ENCODE measurements around the gene ZNF236. TPM values are rescaled to one million over a fixed set of nuclear protein-coding genes. Genes with fewer than 3 reads are reported as not detected.

ZNF236 gene
- total RNA-seq, 1 donor from 2014 or later, result 14.5 TPM

GRCh38 chr18:76970770-76971559 lies 148.6 kb downstream of the ZNF236 start:
- Histone ChIP-seq H3K27me3 (no peaks in the 10 kb centered on the region), H3K36me3 (peaks cover 0 to 11% of the 10 kb centered on the region in 2 donors), H3K27ac (no peak overlapping the region), H3K4me1 (no peaks in the 10 kb centered on the region), H3K4me3 (no peak overlapping the region), H3K9me3 (no peaks in the 10 kb centered on the region)
- TF ChIP-seq CTCF (IDR thresholded peaks at IDR 0.05) (no peak), POLR2A (IDR thresholded peaks at IDR 0.05) (no peak), POLR2AphosphoS5 (IDR thresholded peaks at IDR 0.05; ENCODE audit: insufficient read depth in 1 of 2, low read depth in 1 of 2) (no peak)
- intact Hi-C loops (cut with DNase I), result no loop called here
- no peak for DNase-seq (ENCODE audit: extremely low spot score in 2 of 2)

- intact Hi-C loops (cut with DNase I), result no loop called here
- TF ChIP-seq POLR2AphosphoS5 (IDR thresholded peaks at IDR 0.05; ENCODE audit: insufficient read depth in 1 of 2, low read depth in 1 of 2) (no peak), POLR2A (IDR thresholded peaks at IDR 0.05) (no peak), CTCF (IDR thresholded peaks at IDR 0.05) (no peak)
- Histone ChIP-seq H3K36me3 (peaks cover 0 to 11% of the 10 kb centered on the region in 2 donors), H3K4me1 (no peaks in the 10 kb centered on the region), H3K9me3 (no peaks in the 10 kb centered on the region), H3K27me3 (no peaks in the 10 kb centered on the region), H3K4me3 (no peak overlapping the region), H3K27ac (no peak overlapping the region)
- peak in 1 of 2 donors; percentile 82 for DNase-seq (ENCODE audit: extremely low spot score in 2 of 2)
These were observed 149.9 kb downstream of the ZNF236 start for GRCh38 chr18:76972241-76972640.

GRCh38 chr18:76972846-76973519 lies 150.6 kb downstream of the ZNF236 start:
- Histone ChIP-seq H3K9me3 (no peaks in the 10 kb centered on the region), H3K27ac (no peak overlapping the region), H3K4me1 (no peaks in the 10 kb centered on the region), H3K4me3 (no peak overlapping the region), H3K27me3 (no peaks in the 10 kb centered on the region), H3K36me3 (peaks cover 0 to 11% of the 10 kb centered on the region in 2 donors)
- no peak for DNase-seq (ENCODE audit: extremely low spot score in 2 of 2)
- no peak for TF ChIP-seq CTCF (IDR thresholded peaks at IDR 0.05)
- no peak for TF ChIP-seq POLR2AphosphoS5 (IDR thresholded peaks at IDR 0.05; ENCODE audit: insufficient read depth in 1 of 2, low read depth in 1 of 2)
- no peak for TF ChIP-seq POLR2A (IDR thresholded peaks at IDR 0.05)
- intact Hi-C loops (cut with DNase I), result no loop called here

GRCh38 chr18:76973520-76974266 lies 151.3 kb downstream of the ZNF236 start:
- no peak for TF ChIP-seq POLR2AphosphoS5 (IDR thresholded peaks at IDR 0.05; ENCODE audit: insufficient read depth in 1 of 2, low read depth in 1 of 2)
- no peak for TF ChIP-seq CTCF (IDR thresholded peaks at IDR 0.05)
- no peak for TF ChIP-seq POLR2A (IDR thresholded peaks at IDR 0.05)
- no peaks in the 10 kb centered on the region for H3K4me1 ChIP-seq
- peak in 1 of 2 donors; percentile 64 for DNase-seq (ENCODE audit: extremely low spot score in 2 of 2)
- intact Hi-C loops (cut with DNase I), result no loop called here
- H3K9me3 ChIP-seq, result no peaks in the 10 kb centered on the region
- no peaks in the 10 kb centered on the region for H3K27me3 ChIP-seq
- H3K27ac ChIP-seq, result no peak overlapping the region
- H3K36me3 ChIP-seq, result peaks cover 0 to 8% of the 10 kb centered on the region in 2 donors
- no peak overlapping the region for H3K4me3 ChIP-seq

Data from vagina (tissue), 2 donors.